Activated T-helper 1 cell treated with anti-CD3 and anti-CD28 coated beads, Interleukin-2, amount 50 U/mL, for 16 hours (primary cell): ENCODE results near the gene FKBP15.
"Not testable (repeated sequence)": the region's sequence is repeated elsewhere in the genome, so short reads cannot be mapped to it uniquely, and the experiment has no call there.

ENCODE experiments used
- DNase-seq, 2 donors: peaks; one replicate each; pipeline ENCODE4 v3.0.0-alpha.2; 2020; ENCODE audit warnings: low read depth in 1 of 2, low spot score in 1 of 2

FKBP15 gene

DNA sequence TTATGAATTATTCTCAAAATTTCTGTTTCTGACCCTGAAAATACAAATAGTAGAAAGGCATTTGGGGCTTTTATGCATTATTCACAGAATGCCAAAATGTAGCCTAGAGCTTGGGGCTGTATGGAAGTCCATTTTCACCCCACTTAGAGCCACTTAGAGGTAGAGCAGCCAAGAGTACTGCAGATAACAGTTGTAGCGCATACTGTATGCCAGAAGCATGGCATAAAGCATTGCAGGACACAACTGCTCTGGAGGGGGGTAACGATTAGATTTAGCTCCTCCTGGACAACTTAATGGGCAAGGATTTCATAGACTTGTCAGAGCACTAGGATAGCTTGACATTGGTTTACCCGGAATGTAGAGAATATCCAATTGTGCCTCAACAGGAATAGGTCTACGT, 15.9 kb upstream of the FKBP15 start:
- DNase-seq: no peak

GRCh38 chr9:113235701-113236255, 14.7 kb upstream of the FKBP15 start:
- not testable (repeated sequence) for DNase-seq

- DNase-seq: no peak
Observed at GRCh38 chr9:113231701-113232100, 10.6 kb upstream of the FKBP15 start.

DNA sequence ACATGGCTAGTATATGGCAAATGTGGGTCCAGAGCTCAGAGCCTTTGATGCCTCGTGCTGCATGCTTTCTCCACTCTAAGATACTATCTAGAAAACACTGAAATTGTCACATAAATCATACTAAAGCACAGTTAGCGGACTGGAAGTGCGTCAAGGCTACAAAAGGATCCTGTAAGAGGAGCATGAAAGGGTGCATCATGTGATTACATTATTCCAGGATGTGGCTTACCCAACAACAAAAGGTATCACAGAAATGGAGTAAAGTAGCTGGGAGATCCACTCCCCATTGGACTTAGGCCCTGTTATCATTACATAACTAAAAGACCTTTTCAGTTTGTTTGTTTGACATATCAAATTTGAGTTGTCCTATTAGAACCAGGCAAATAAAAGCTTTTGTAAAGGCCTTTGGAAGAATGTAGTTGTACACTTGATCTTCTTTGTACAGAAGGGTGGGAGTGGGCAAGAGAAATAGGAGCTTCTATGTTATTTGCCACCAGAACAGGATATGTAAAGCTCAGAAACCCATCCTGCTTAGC, 7.1 kb upstream of the FKBP15 start:
- DNase-seq: no peak

- no peak for DNase-seq
Observed at GRCh38 chr9:113227436-113227835, 6.4 kb upstream of the FKBP15 start.

DNA sequence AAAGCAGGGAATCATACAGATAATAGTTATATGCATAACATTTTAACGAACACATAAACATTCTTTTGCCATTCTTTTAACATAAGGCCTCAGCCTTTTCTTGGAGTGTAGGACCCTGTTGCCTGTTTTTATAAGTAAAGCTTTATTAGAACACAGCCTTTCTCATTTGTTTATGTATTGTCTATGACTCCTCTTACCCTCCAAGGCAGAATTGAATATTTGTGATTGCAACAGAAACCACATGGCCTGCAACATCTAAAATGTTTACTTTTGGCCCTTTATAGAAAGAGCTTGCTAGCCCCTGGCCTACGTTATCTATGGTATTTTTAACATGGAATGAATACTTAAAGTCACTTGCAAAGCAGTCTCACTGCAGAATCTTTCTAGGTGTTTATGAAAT, 2.9 kb upstream of the FKBP15 start:
- DNase-seq: no peak

- no peak for DNase-seq
Observed at GRCh38 chr9:113222482-113222841, 1.4 kb upstream of the FKBP15 start.

GRCh38 chr9:113221800-113222481, 864 bp upstream of the FKBP15 start:
- DNase-seq: no peak

DNA sequence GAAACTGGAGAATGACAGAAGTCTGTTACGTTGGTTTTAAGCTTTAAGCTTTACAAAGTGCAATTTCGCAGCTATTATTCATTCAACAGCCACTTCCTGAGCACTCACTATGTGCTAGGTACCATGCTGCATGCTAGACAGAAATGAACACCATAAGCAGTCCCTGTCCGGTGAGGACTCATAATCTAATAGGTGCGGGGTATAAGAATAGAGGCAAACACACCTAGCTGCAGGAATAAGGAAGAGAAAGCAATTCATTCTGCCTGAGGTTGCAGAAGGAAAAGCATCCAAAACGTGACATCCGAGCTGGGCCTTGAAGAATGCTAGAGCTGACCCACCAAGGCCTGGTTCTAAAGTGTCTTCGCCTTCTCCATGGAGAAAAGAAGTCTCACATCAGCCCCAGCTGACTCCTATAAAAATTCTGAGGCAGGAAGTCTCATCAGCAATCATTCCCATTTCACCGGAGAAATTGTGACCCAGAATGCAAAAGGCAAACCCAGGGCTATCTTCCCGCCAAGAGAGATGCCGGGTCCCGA, 542 bp downstream of the FKBP15 start:
- no peak for DNase-seq

GRCh38 chr9:113219969-113220368, 1.1 kb downstream of the FKBP15 start:
- DNase-seq: no peak

DNA sequence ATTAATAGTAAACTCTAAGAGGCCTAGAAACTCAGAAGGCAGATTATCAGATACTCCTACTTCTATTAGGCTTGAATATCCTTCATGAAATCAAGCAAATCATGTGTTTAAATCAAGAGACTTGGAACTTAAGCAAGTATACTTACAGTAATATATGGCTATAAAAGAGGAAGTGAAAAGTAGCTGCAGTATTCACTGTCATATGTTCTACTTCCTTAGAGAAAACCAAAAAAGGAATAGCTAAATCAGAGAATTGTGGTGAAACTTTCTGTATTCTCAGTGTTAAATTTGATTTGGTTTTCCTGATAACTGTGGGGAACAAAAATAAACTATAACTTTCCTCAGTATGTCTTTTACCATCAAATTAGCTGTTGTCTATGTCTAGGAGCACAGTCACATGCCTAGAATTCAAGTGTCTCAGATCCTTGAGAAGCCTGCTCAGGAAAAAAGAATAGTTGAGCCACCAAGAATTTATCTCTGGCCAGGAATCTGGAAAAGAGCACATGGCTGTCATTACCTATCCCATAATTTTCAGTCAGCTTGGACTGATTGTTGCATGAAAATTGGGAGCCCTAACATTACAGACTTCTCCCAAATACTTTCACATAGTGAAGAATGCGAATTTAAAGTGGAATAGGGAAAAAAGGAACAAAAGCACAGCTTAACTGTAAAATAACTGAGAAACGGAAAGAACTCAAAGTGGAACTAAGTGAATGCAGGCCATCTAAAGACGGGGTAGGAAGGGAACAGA, 1.7 kb downstream of the FKBP15 start:
- DNase-seq: no peak

- no peak for DNase-seq
Observed at GRCh38 chr9:113216406-113216805, 4.7 kb downstream of the FKBP15 start.

DNA sequence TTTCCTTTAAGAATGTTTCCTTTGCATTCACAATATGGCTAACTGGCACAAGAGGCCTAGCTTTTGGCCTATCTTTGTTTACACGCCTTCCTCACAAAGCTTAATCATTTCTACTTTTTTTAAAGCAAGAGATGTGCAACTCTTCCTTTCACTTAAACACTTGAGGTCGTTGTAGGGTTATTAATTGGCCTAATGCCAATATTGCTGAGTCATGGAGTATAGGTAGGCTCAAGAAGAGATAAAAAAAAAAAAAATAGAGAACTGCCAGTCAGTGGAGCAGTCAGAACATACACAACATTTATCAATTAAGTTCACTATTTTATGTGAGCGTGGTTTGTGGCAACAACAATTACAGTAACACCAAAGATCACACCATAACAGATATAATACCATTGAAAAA, 5.9 kb downstream of the FKBP15 start:
- DNase-seq: no peak

DNA sequence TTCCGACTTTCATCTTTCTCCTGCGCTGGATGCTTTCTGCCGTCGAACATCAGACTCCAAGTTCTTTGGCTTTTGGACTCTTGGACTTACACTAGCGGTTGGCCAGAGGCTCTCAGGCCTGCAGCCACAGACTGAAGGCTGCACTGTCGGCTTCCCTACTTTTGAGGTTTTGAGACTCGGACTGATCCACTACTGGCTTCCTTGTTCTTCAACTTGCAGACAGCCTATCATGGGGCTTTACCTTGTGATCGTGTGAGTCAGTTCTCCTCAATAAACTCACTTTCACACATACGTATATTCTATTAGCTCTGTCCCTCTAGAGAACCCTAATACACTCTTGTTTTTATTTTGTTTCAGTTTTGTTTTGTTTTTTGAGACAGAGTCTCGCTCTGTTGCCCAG, 10.3 kb downstream of the FKBP15 start:
- DNase-seq: no peak

DNA sequence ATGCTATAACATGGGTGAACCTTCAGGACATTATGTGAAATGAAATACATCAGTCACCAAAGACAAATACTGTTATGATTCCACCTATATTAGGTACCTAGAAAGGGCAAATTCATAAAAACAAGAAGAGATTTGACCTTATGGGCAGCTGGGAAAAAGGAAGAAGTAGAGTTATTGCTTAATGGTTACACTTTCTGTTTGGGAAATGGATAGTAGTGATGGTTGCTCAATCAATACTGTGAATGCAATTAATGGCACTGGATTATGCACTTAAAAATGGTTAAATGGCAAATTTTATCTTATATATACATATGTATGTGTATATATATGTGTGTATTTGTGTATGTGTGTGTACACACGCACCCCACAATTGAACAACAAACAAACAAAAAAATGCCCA, 15.2 kb downstream of the FKBP15 start:
- no peak for DNase-seq

- DNase-seq: no peak
Observed at GRCh38 chr9:113205432-113205831, 15.6 kb downstream of the FKBP15 start.

- no peak for DNase-seq
Observed at GRCh38 chr9:113199683-113200329, 21.3 kb downstream of the FKBP15 start.

DNA sequence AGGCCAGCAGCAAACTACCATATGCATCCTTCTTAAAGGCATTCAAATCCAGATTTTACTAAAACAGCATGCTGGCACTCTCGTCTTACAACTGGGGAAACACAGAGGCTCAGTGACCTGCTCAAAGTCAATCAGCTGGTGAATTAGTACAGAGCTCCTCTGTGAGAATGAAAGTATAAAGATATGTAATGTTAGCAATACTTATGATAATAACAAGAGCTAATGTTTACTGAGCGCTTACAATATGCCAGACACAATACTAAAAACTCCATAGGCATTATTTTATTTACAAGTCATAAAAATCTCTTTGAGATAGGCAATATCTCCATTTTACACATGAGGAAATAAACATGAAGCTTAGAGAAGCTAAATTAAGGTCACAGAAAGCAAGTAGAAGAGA, 28.6 kb downstream of the FKBP15 start:
- no peak for DNase-seq

DNA sequence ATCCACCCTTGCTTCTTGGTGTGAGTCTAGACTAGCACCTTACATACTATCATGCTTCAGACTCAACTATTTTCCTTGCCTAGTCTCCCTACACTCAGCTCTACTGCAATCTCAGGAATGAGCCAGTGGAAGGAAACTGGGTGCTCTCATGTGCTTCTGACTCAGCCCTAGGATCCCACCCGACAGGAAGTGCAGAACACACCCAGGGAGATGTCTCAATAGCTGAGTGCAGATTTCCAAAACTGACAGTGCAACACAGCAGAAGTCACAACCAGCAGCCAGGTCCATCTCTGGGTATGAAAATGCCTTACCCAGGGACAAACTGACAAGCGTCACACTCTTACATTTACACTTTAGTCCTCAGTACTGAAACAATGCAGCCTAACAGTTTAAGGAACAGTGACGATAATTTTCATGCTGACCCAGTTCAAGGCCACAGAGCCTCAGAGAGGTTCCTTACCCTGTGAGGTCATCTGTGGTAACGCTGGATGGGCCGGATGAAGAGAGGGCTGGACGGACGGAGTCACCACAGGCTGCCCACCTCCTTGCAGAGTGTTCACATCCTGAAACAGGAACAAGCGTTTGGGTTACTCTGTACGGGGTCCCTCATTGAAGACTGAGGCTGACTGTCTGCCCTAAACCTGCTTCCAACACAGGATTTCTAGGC, 33.0 kb downstream of the FKBP15 start:
- DNase-seq: no peak

DNA sequence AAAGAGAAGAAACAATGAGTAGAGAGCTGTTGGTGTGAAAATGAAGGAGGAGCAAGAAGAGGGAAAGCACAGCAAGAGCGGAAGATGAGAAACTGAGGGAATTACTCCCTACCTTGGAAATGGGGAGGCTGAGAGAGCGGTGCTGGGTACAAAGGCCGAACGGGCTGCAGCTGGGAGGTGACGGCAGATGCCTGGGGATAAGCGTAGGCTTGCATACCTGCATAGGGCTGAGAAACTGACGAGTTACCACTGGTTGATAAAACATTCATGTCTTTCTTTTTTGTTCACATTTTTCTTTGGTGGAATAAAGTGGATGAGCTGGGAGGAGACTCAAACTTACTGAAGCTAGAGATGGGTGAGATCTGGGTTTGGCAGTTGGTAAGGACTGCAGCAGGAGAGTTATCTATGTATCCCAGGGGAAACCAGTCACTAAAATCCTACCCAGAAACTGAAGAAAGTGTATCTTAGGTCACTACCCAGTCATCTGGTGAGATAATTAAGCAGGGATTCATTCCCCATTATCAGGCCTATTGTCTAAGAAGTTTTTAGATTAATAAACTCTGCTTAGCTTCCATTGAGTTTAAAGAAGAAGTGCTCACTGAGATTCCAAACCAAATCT, 34.8 kb downstream of the FKBP15 start:
- DNase-seq: no peak

DNA sequence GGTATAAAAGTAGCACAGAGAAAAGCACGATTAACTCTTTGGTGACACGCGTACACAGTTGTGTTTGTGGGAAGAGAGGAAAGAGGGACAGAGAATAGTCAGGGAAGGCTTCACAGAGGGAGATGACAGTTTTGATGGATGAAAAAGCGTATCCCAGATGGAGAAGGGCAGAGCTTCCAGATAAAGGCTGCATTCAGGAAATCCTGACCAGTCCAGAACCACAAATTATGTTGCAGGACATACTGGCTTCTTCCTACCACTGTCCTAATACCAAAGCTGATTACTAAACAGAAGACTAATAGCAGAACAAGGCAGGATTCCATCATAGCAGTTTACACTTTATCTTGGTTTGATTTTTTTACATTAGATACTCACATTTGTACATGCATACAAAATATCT, 35.8 kb downstream of the FKBP15 start:
- DNase-seq: no peak
